Activated CD4-positive, alpha-beta memory T cell treated with anti-CD3 and anti-CD28 coated beads for 36 hours (primary cell): ENCODE data around the gene GIGYF1. TPM values are rescaled to one million over a fixed set of nuclear protein-coding genes. Genes with fewer than 3 reads are reported as not detected.
"Not testable (repeated sequence)": the region's sequence is repeated elsewhere in the genome, so short reads cannot be mapped to it uniquely, and the experiment has no call there.

Experiments
- CTCF ChIA-PET: fragments of 350-600 bp; sonication (Branson Sonifier 250); formaldehyde crosslinking; loops from one replicate; lab custom pipeline; 2021; ENCODE audit warnings: antibody characterized with exemption, inconsistent platforms; lab: Charles Lee
- POLR2A ChIA-PET: fragments of 350-600 bp; sonication (Branson Sonifier 250); formaldehyde crosslinking; loops from one replicate; lab custom pipeline; 2021; ENCODE audit warnings: antibody characterized with exemption; lab: Charles Lee
- DNase-seq: peaks from one replicate; pipeline ENCODE4 v3.0.0-alpha.2; 2020
- H3K27ac Mint-ChIP-seq: one replicate; pipeline ENCODE4 v1.8.0; 2021; ENCODE audit warnings: mixed read lengths
- H3K27me3 Mint-ChIP-seq: one replicate; pipeline ENCODE4 v1.8.0; 2021; ENCODE audit warnings: mixed read lengths
- H3K36me3 Mint-ChIP-seq: one replicate; pipeline ENCODE4 v1.8.0; 2021; ENCODE audit warnings: mixed read lengths
- H3K4me1 Mint-ChIP-seq: one replicate; pipeline ENCODE4 v1.8.0; 2021; ENCODE audit warnings: low read depth, mixed read lengths
- H3K4me3 Mint-ChIP-seq: one replicate; pipeline ENCODE4 v1.8.0; 2021; ENCODE audit warnings: mild to moderate bottlenecking, mixed read lengths
- H3K9me3 Mint-ChIP-seq: one replicate; pipeline ENCODE4 v1.8.0; 2021; ENCODE audit warnings: mixed read lengths
- intact Hi-C: fragments of 100-400 bp; cut with micrococcal nuclease; formaldehyde crosslinking; loops from one replicate; pipeline ENCODE4 v1.15.1; 2023
- total RNA-seq, 2 experiments: library from RNA; stranded (reverse); gene quantifications; one replicate each; pipeline ENCODE4 v1.2.3, GENCODE V29; 2021

GIGYF1 gene
- total RNA-seq, 2 experiments from 2014 or later, result 40.2 to 40.5 TPM

DNA sequence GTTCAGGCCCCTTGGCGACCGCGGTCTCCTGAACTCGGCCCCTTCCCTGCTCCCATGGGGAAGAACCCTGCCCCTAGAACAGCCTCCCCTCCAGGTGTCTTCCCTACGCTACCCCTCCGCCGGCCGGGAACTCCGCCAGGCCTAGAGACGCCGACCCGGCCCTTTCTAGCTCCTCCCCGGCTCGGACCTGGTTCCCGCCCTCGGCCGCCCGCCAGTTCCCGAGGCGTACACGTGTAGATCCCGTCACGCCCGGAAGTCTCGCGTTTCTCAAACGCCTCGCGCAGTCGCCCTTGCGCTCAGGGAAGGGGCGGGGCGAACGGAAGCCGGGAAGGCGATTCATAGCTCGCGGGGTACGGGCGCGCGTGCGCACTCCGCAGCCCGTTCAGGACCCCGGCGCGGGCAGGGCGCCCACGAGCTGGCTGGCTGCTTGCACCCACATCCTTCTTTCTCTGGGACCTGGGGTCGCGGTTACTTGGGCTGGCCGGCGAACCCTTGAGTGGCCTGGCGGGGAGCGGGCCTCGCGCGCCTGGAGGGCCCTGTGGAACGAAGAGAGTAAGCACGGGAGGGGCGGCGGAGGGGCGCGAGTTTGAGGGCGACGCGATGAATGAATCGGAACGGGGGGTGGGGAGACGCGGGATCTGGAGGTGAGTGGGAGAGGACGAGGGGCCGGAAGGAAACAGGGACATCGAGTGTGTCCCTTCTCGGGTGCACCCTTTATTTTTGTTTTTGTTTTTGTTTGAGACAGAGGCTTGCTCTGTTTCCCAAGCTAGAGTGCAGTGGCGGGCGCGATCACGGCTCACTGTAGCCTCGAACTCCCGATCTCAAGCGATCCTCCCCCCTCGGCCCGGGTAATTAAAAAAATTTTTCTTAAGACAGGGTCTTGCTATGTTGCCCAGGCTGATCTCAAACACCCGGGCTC is 12.0 kb upstream of the GIGYF1 start, which contains the start of gene POP7:
Gene POP7 (plus strand): TSS at position 369 of the 919 bp plus-strand sequence. CDS start 710 bp downstream, outside the sequence.
- Mint-ChIP-seq H3K27me3 (no peaks in the 10 kb centered on the region), H3K4me1 (peaks cover 14% of the 10 kb centered on the region), H3K9me3 (no peaks in the 10 kb centered on the region), H3K4me3 (peak within 1 kb of the TSS; percentile 90), H3K36me3 (peaks cover 8% of the 10 kb centered on the region), H3K27ac (peak within 1 kb of the TSS; percentile 88)
- ChIA-PET CTCF (interaction anchor here (0.6 to 6.5 kb wide), 57 partner anchors 11 to 615 kb away, joined by 3 to 132 read pairs (median 4); partner anchors contain the start of genes EPO, FBXO24, GIGYF1 and GNB2), POLR2A (interaction anchor here (0.6 to 2.3 kb wide), 25 partner anchors 11 to 580 kb away, joined by 3 to 38 read pairs (median 4); partner anchors contain the start of genes FBXO24, GIGYF1, GNB2 and MBLAC1)
- peak; percentile 99 for DNase-seq
- intact Hi-C loops, result loop anchor here (1.0 to 5.0 kb wide), 6 partner anchors 12 to 277 kb away; partner anchors contain the start of genes GIGYF1, GNB2, MEPCE and SLC12A9

DNA sequence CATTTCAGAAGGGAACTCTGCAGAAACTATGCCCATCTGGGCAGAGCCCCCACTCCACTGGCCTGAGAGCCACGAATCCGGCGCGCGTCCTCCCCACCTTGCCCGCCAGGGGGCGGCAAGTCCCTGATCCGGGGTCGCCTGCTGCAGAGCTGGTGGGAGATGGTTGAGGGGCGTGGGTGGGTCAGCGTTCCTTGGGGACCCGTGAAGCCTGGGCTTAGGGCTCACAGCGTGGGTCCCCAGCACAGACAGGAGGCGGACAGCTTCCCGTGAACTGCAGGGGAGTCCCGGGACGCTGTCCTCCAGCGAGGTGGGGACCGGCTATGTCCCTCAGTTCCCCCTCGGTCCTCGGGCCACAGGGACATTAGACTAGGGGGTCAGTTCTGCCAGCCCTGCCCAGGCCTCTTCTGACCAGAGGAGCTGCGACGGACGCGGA is 11.3 kb upstream of the GIGYF1 start:
- peak overlapping the region; percentile 88 for H3K27ac Mint-ChIP-seq
- H3K4me3 Mint-ChIP-seq, result peak overlapping the region; percentile 90
- peaks cover 8% of the 10 kb centered on the region for H3K36me3 Mint-ChIP-seq
- intact Hi-C loops, result loop anchor here (1.0 to 5.0 kb wide), 6 partner anchors 11 to 276 kb away; partner anchors contain the start of genes GIGYF1, GNB2, MEPCE and SLC12A9
- peaks cover 14% of the 10 kb centered on the region for H3K4me1 Mint-ChIP-seq
- H3K9me3 Mint-ChIP-seq, result no peaks in the 10 kb centered on the region
- ChIA-PET CTCF (interaction anchor here (0.5 to 6.5 kb wide), 58 partner anchors 12 to 625 kb away, joined by 3 to 132 read pairs (median 4); partner anchors contain the start of genes EPO, FBXO24, GIGYF1 and GNB2), POLR2A (interaction anchor here (0.6 to 2.3 kb wide), 21 partner anchors 11 to 277 kb away, joined by 3 to 38 read pairs (median 5); partner anchors contain the start of genes FBXO24, GIGYF1, GNB2 and MEPCE)
- peaks cover 2% of the 10 kb centered on the region for H3K27me3 Mint-ChIP-seq
- DNase-seq, result peak; percentile 87

DNA sequence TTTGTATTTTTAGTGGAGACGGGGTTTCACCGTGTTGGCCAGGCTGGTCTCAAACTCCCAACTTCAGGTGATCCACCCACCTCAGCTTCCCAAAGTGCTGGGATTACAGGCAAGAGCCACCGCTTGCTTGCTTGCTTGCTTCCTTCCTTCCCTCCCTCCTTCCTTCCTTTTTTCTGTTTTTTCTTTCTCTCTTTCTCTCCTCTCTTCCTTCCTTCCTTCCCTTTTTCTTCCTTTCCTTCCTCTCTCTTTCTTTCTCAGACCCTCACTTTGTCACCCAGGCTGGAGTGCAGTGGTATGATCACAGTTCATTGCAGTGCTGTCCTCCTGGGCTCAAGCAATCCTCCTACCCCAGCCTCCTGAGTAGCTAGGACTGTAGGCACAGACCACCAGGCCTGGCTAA is 7.0 kb upstream of the GIGYF1 start:
- intact Hi-C loops, H3K36me3 Mint-ChIP-seq, H3K27ac Mint-ChIP-seq, H3K4me1 Mint-ChIP-seq, H3K4me3 Mint-ChIP-seq, H3K9me3 Mint-ChIP-seq, POLR2A ChIA-PET, DNase-seq, H3K27me3 Mint-ChIP-seq: not testable (repeated sequence)
- CTCF ChIA-PET, result interaction anchor here (0.7 to 2.6 kb wide), 3 partner anchors 9 to 175 kb away, joined by 3 to 16 read pairs (median 3); partner anchors contain the start of gene SLC12A9

DNA sequence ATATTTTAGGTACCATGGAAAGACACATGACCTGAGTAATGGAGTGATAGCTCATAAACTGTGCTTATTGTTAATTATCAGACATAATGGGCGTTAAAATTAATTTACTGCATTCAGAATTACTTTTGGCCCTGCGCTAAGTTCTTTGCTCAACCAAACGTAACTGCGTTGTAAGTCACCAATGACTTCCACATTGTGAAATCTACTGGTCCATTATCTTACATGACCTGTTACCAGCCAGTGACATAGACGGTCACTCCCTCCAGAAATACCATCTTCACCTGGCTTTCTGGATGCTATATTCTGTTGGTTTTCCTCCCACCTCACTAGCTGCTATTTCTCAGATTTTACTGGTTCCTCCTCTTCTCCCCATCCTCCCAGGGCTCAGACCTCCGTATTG is 5.0 kb upstream of the GIGYF1 start:
- no peaks in the 10 kb centered on the region for H3K36me3 Mint-ChIP-seq
- H3K27ac Mint-ChIP-seq, result no peak overlapping the region
- peaks cover 6% of the 10 kb centered on the region for H3K27me3 Mint-ChIP-seq
- H3K4me3 Mint-ChIP-seq, result no peak overlapping the region
- H3K9me3 Mint-ChIP-seq, result no peaks in the 10 kb centered on the region
- H3K4me1 Mint-ChIP-seq, result peaks cover 13% of the 10 kb centered on the region
- CTCF ChIA-PET, result interaction anchor here (0.9 to 1.3 kb wide), 3 partner anchors 27 to 135 kb away, joined by 3 to 6 read pairs (median 3); no protein-coding TSS in a partner anchor
- intact Hi-C loops, result no loop called here
- POLR2A ChIA-PET, result interaction anchor here (1.2 kb wide), 1 partner anchor 33 kb away, joined by 3 read pairs; no protein-coding TSS in a partner anchor
- no peak for DNase-seq

GRCh38 chr7:100696123-100696521 is 2.1 kb upstream of the GIGYF1 start:
- Mint-ChIP-seq H3K27ac (peak overlapping the region; percentile 55), H3K9me3 (no peaks in the 10 kb centered on the region), H3K27me3 (peaks cover 6% of the 10 kb centered on the region), H3K4me3 (no peak overlapping the region), H3K4me1 (peaks cover 28% of the 10 kb centered on the region), H3K36me3 (peaks cover 4% of the 10 kb centered on the region)
- intact Hi-C loops, result no loop called here
- POLR2A ChIA-PET, result interaction anchor here (5.3 kb wide), 1 partner anchor 10 kb away, joined by 38 read pairs; the partner anchor contains the start of gene POP7
- CTCF ChIA-PET, result interaction anchor here (0.6 to 10.9 kb wide), 5 partner anchors 9 to 620 kb away, joined by 3 to 132 read pairs (median 4); partner anchors contain the start of genes MOSPD3 and POP7
- DNase-seq, result no peak

- Mint-ChIP-seq H3K36me3 (peaks cover 7% of the 10 kb centered on the region), H3K4me1 (peaks cover 34% of the 10 kb centered on the region), H3K27ac (peak overlapping the region; percentile 86), H3K9me3 (no peaks in the 10 kb centered on the region), H3K4me3 (peak overlapping the region; percentile 93), H3K27me3 (no peaks in the 10 kb centered on the region)
- DNase-seq, result no peak
- ChIA-PET POLR2A (interaction anchor here (0.7 to 5.3 kb wide), 7 partner anchors 12 to 109 kb away, joined by 3 to 38 read pairs (median 3); partner anchors contain the start of gene POP7), CTCF (interaction anchor here (0.8 to 10.9 kb wide), 14 partner anchors 8 to 243 kb away, joined by 3 to 132 read pairs (median 14); partner anchors contain the start of genes FBXO24, LRCH4, MOSPD3 and POP7)
- intact Hi-C loops, result loop anchor here (1.0 to 5.0 kb wide), 6 partner anchors 12 to 131 kb away; partner anchors contain the start of genes FBXO24 and LRCH4
Measured at GRCh38 chr7:100693312-100694097, 545 bp downstream of the GIGYF1 start.

GRCh38 chr7:100692578-100692961 is 1.5 kb downstream of the GIGYF1 start:
- ChIA-PET CTCF (interaction anchor here (0.7 to 10.9 kb wide), 24 partner anchors 9 to 242 kb away, joined by 3 to 132 read pairs (median 5); partner anchors contain the start of genes FBXO24, LRCH4, MOSPD3 and POP7), POLR2A (interaction anchor here (0.7 to 5.3 kb wide), 6 partner anchors 11 to 108 kb away, joined by 3 to 38 read pairs (median 3); partner anchors contain the start of gene POP7)
- H3K27me3 Mint-ChIP-seq, result no peaks in the 10 kb centered on the region
- intact Hi-C loops, result loop anchor here (2.0 to 5.0 kb wide), 4 partner anchors 18 to 130 kb away; partner anchors contain the start of genes FBXO24 and LRCH4
- peaks cover 37% of the 10 kb centered on the region for H3K4me1 Mint-ChIP-seq
- peaks cover 12% of the 10 kb centered on the region for H3K36me3 Mint-ChIP-seq
- H3K4me3 Mint-ChIP-seq, result peak overlapping the region; percentile 93
- peak overlapping the region; percentile 86 for H3K27ac Mint-ChIP-seq
- no peak for DNase-seq
- H3K9me3 Mint-ChIP-seq, result no peaks in the 10 kb centered on the region

- no peaks in the 10 kb centered on the region for H3K27me3 Mint-ChIP-seq
- H3K4me3 Mint-ChIP-seq, result peak overlapping the region; percentile 93
- POLR2A ChIA-PET, result interaction anchor here (0.7 to 5.3 kb wide), 8 partner anchors 9 to 107 kb away, joined by 3 to 38 read pairs (median 3); partner anchors contain the start of genes FBXO24, GNB2, LRCH4 and POP7
- CTCF ChIA-PET, result interaction anchor here (0.6 to 10.9 kb wide), 35 partner anchors 8 to 263 kb away, joined by 3 to 132 read pairs (median 4); partner anchors contain the start of genes FBXO24, GNB2, LRCH4 and MOSPD3
- intact Hi-C loops, result loop anchor here (2.0 to 5.0 kb wide), 4 partner anchors 17 to 130 kb away; partner anchors contain the start of genes FBXO24 and LRCH4
- peak; percentile 88 for DNase-seq
- peaks cover 37% of the 10 kb centered on the region for H3K4me1 Mint-ChIP-seq
- H3K36me3 Mint-ChIP-seq, result peaks cover 13% of the 10 kb centered on the region
- H3K27ac Mint-ChIP-seq, result no peak overlapping the region
- H3K9me3 Mint-ChIP-seq, result no peaks in the 10 kb centered on the region
Measured at GRCh38 chr7:100691676-100692577, 2.1 kb downstream of the GIGYF1 start.

- Mint-ChIP-seq H3K27ac (no peak overlapping the region), H3K36me3 (peaks cover 21% of the 10 kb centered on the region), H3K27me3 (no peaks in the 10 kb centered on the region), H3K4me3 (no peak overlapping the region), H3K9me3 (no peaks in the 10 kb centered on the region), H3K4me1 (peaks cover 24% of the 10 kb centered on the region)
- no peak for DNase-seq
- intact Hi-C loops, result loop anchor here (5.0 kb wide), 3 partner anchors 57 to 127 kb away; partner anchors contain the start of genes FBXO24 and LRCH4
- ChIA-PET POLR2A (interaction anchor here (0.6 kb wide), 1 partner anchor 212 kb away, joined by 3 read pairs; no protein-coding TSS in a partner anchor), CTCF (interaction anchor here (1.0 to 10.9 kb wide), 7 partner anchors 11 to 104 kb away, joined by 5 to 132 read pairs (median 33); partner anchors contain the start of genes FBXO24, LRCH4, MOSPD3 and POP7)
Measured at GRCh38 chr7:100689230-100690135, 4.6 kb downstream of the GIGYF1 start.
